NCI-H446 treated with DMSO at 0.1 percent for 48 hours (cell line): ENCODE results near the gene FHIT.
A peak's percentile ranks its signal among the peaks of the same experiment; 100 is the strongest.

Source experiments
- DNase-seq: peaks from one replicate; lab custom pipeline; 2025; lab: John Stamatoyannopoulos, UW

The FHIT gene

GRCh38 chr3:60622349-60622748 lies 628.9 kb downstream of the FHIT start:
- DNase-seq = no peak

DNA sequence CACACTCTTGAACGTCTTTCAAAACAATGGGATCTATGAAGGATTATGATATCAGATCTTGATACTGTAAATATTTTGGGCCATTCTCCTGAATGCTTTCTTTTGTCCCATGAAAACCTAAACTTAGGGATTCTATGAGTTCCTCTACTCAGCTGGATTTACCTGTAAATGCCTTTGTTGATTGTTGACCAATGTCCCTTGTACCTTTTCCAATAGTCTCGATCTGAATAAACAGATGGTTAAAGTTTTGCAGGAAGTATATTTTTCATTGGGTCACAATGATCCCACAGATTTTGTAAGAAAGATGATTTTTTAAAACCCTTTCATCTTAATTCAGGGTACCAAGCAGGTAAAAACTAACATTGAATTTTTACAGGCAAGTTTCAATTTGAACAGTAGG lies 634.1 kb downstream of the FHIT start:
- no peak for DNase-seq

GRCh38 chr3:60613769-60614303 lies 637.4 kb downstream of the FHIT start:
- no peak for DNase-seq

DNA sequence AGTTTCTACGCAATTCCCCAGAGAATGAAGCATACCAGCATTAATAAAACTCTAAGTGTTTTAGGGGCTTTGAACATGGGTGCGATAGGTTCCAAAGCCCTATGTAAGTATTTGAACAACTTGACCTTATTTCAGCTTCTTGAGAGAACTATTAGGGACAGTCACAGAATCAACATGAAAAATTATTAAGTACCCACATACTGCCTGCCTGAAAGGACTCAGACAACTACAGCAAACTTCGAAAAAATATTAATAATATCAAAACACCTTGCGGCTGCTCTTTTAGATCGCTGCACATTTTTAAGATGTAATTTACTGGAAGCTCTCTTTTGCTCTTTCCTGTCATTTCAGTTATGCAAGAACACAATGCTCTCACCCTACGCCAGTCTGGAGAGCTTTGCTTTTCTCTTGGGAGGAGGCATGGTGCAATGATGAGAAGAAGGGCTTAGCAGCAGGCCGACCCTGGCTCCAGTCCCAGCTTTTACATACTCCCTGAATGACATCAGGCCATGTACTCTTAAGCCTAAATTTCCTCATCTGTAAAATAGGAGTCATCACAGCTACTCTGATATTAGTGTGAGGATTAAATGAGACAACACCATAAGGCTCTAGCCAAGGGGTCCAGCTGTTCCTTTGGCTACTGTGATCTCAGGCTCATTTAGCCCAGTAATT lies 640.7 kb downstream of the FHIT start:
- peak; percentile 68 for DNase-seq

GRCh38 chr3:60609446-60609845 lies 641.8 kb downstream of the FHIT start:
- DNase-seq = no peak

GRCh38 chr3:60603860-60604259 lies 647.4 kb downstream of the FHIT start:
- DNase-seq = no peak

DNA sequence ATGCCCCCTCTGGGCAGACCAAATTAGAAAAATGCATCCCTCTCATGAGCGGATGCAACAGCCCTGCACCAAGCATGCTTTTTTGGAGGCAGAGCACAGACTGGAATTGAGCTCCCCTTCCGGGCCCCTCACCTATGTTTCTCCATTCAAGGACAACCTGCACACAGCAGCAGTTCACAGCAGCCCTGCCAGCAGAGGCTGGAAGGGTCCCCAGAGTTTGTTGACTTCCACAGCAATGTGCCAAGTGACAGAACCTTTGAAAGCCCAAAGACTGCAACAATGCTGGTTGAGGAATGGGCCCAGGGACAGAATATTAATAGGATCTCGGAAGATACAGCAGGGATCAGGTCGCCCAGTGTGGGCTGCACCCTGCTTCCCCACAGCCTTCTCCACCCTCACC lies 650.4 kb downstream of the FHIT start:
- no peak for DNase-seq

- no peak for DNase-seq
Observed at GRCh38 chr3:60599586-60599985, 651.7 kb downstream of the FHIT start.

GRCh38 chr3:60598671-60599070 lies 652.6 kb downstream of the FHIT start:
- no peak for DNase-seq

- DNase-seq = peak; percentile 46
Observed at GRCh38 chr3:60594025-60594424, 657.2 kb downstream of the FHIT start.

DNA sequence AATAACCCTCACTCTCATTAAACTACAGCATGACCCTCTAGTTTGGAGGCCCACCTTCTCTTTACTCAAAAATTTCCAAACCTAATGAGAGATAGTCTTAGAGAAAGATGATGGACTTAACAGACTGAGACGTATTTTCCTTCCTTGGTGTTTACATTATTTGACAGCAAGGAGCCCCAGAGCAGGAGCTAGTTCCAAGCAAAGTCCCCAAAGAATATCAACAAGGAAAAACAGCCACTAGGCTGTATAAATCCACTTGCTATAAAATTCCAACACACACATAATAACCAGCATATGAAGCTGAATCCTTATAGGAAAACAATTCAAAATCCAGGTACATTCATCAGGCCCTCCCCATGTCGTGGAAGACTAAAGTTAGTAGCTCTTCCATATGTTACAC lies 660.0 kb downstream of the FHIT start:
- DNase-seq = no peak

DNA sequence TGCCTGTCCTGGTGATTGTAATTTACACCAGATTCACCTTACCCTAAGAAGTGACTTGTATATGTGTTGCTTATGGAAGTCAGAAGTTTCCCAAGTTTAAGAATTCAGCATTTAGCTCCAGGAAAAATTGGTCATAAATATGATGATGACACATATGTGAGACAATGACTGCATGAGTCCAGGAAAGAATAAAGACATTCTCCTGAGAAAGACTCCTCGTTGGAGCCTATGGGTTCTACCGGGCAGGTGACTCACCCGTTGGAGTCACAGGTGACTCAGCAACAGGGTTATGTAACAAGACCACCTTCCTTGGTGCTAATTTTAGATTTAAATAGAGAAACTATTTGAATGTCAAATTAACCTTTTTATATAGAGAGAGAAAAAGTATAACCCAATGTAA lies 662.4 kb downstream of the FHIT start:
- no peak for DNase-seq

DNA sequence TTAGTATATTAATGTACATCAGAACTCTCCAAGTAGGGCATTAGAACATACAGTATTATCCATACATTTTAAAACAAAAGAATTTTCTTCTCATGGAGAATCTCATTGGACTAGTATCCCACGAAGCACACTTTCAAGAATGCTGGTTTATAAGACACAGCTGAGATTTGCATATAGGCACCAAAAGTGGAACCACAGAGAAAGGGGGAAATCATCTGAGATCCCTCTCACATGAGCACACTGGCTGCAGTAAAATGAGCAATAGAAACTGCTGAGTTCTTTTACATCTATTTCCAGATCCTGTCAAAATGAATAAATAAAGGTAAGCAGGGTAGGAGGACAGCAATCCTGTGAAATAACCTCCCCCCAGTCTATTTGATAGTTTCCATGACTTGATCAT lies 665.3 kb downstream of the FHIT start:
- no peak for DNase-seq

GRCh38 chr3:60584250-60584649 lies 667.0 kb downstream of the FHIT start:
- no peak for DNase-seq

GRCh38 chr3:60582288-60582687 lies 669.0 kb downstream of the FHIT start:
- DNase-seq = no peak

GRCh38 chr3:60580809-60581208 lies 670.4 kb downstream of the FHIT start:
- no peak for DNase-seq

DNA sequence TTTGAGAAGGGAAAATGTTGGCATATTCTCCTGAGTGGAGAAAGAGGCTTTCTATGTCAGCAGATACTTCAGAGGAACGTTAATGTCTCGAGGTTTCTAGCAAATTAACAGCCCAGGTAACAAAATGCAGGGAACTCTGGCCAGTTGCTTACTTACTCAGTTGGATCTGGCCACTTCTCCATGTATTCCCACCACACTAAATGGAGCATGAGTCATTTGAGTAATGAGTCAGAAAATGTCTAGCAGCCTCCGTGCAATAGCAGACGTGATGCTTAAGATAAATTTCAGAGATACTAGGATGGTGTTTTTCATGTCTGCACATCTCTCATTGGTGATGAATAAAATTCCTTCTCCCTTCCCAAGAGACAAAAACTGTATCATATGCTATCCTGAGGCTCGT lies 671.5 kb downstream of the FHIT start:
- DNase-seq = peak; percentile 21

- no peak for DNase-seq
Observed at GRCh38 chr3:60578936-60579335, 672.3 kb downstream of the FHIT start.

GRCh38 chr3:60577601-60578000 lies 673.7 kb downstream of the FHIT start:
- no peak for DNase-seq

DNA sequence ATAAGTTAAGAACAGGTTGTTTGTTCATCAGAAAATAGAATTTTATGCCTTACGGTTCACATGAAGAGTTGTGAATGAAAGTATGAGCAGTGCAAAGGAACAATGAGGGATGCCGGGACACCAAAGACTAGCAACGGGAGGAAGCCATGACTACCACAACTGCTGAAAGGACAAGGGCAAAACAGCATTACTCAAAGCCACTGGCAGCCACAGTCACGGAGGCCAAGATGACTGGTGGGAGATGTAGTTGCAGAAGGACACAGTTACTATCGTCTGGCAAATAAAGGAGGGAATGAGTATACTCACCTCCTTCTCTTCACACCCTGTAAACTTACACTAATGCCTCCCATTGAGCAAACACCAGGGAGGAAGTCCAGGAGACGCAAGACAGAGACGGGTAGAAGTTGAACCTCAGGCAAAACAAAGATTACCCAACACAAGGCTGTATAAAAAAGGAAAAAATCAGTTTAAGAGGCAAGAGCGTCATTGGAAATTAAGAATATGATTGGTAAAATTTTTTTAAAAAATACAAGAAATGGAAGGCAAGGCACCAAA lies 675.5 kb downstream of the FHIT start:
- no peak for DNase-seq

GRCh38 chr3:60574046-60574769 lies 677.0 kb downstream of the FHIT start:
- DNase-seq = no peak

GRCh38 chr3:60573494-60573893 lies 677.8 kb downstream of the FHIT start:
- no peak for DNase-seq

DNA sequence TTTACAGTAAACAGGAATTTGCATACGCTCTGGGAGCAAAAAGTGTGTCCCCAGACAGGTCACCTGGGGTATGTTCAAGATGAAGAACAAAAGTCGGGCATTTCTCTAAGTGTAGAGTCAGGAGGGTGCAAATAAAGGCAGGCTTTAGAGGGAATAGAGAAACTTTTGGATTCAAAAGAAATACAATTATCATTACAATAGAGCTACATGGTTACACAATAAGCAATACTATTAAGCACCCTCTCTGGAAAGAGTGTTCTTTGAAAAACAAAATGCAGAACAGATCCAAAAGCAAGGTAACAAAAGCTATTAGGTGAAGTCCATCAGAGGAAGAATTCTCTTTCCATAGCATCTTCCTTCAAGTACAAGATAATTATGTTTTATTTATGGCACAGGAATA lies 679.7 kb downstream of the FHIT start:
- no peak for DNase-seq
